K562 (cell line): ENCODE data around the gene ZFP64. TPM values are rescaled to one million over a fixed set of nuclear protein-coding genes. Genes with fewer than 3 reads are reported as not detected.
A peak's percentile ranks its signal among the peaks of the same experiment; 100 is the strongest.

ENCODE experiments used
- ATAC-seq: fragments of 200-7000 bp; cut with Tn5 transposase; 3 replicates; pipeline ENCODE4 v1.9.1; 2020; ENCODE audit warnings: moderate library complexity
- BruUV-seq: library from RNA; stranded (reverse); fragments of 400-500 nt; replicated peaks from 2 replicates; lab custom pipeline; 2021; lab: Mats Ljungman, UMichigan
- CTCF ChIA-PET: fragments of 300-600 bp; formaldehyde crosslinking; extraction: SDS; loops from one replicate; lab custom pipeline; 2021; ENCODE audit warnings: low intra/inter-chr PET ratio; lab: Yijun Ruan, JAX
- POLR2A ChIA-PET: fragments of 300-600, 350-650 bp; sonication (Branson Sonifier 250); formaldehyde crosslinking; extraction: SDS; loops from one replicate; lab custom pipeline; 2021; ENCODE audit warnings: antibody characterized with exemption, inconsistent platforms; lab: Yijun Ruan, JAX
- DNase-seq, 4 experiments: peaks; one replicate each; pipeline versions ENCODE4 v3.0.0 to v3.0.0-alpha.2; 2011 to 2018; ENCODE audit warnings: low spot score in 3 of 4, mixed read lengths in 3 of 4; ENCODE audit errors: extremely low read depth in 1 of 4
- FAIRE-seq: peaks from 2 replicates; lab custom pipeline; 2011; peaks lifted over from hg19 to GRCh38; lab: Jason Lieb, UNC
- H2AFZ ChIP-seq: 2 replicates; pipeline ENCODE4 v1.6.0; 2011; ENCODE audit warnings: low read depth, low read length, control low read depth, inconsistent platforms
- H3K27ac ChIP-seq: fragments of 200-600 bp; 3 replicates; pipeline ENCODE4 v1.8.0; 2011; ENCODE audit warnings: low read depth, mild to moderate bottlenecking, control low read depth, inconsistent platforms, low read length, moderate library complexity, mixed read lengths; ENCODE audit errors: extremely low read depth
- H3K27me3 ChIP-seq, 2 experiments: fragments of 300-600 bp in 1 of 2; 2 replicates in 1 of 2; 3 replicates in 1 of 2; pipeline versions ENCODE4 v1.6.0 to v1.8.0; 2011; ENCODE audit warnings: inconsistent platforms in 2 of 2, low read length in 2 of 2, mild to moderate bottlenecking in 1 of 2, mixed read lengths in 1 of 2, moderate library complexity in 1 of 2; ENCODE audit not compliant: control insufficient read depth in 2 of 2, insufficient read depth in 2 of 2
- H3K36me3 ChIP-seq: fragments of 300-600 bp; 3 replicates; pipeline ENCODE4 v1.8.0; 2011; ENCODE audit warnings: mild to moderate bottlenecking, low read length, inconsistent platforms; ENCODE audit not compliant: control insufficient read depth, insufficient read depth
- H3K4me1 ChIP-seq, 2 experiments: fragments of 200-600 bp in 1 of 2; replicated peaks in 1 of 2; 2 replicates in 1 of 2; 3 replicates in 1 of 2; pipeline versions ENCODE4 v1.5.1 to v1.8.0; 2011; ENCODE audit warnings: inconsistent platforms in 2 of 2, low read length in 2 of 2, mild to moderate bottlenecking in 1 of 2, mixed read lengths in 1 of 2, moderate library complexity in 1 of 2; ENCODE audit not compliant: control insufficient read depth in 2 of 2, insufficient read depth in 2 of 2
- H3K4me2 ChIP-seq: 2 replicates; pipeline ENCODE4 v1.6.1; 2011; ENCODE audit warnings: low read length, control low read depth, inconsistent platforms, mixed read lengths; ENCODE audit not compliant: insufficient read depth
- H3K4me3 ChIP-seq: fragments of 200-600 bp; sonication (generic), shearing (Covaris generic); 2 replicates; pipeline ENCODE4 v1.5.1; 2016; ENCODE audit warnings: control low read depth, inconsistent platforms
- H3K79me2 ChIP-seq: fragments of 200-600 bp; 3 replicates; pipeline ENCODE4 v1.8.0; 2011; ENCODE audit warnings: low read length, inconsistent platforms; ENCODE audit not compliant: control insufficient read depth, insufficient read depth
- H3K9ac ChIP-seq, 2 experiments: 2 replicates each; pipeline versions ENCODE4 v1.6.0 to v1.6.1; 2011; ENCODE audit warnings: low read depth in 2 of 2, low read length in 2 of 2, control low read depth in 1 of 2, inconsistent platforms in 1 of 2, mild to moderate bottlenecking in 1 of 2, mixed read lengths in 1 of 2; ENCODE audit not compliant: insufficient read depth in 1 of 2
- H3K9me1 ChIP-seq: one replicate; pipeline ENCODE4 v1.6.0; 2011; ENCODE audit warnings: inconsistent platforms, mild to moderate bottlenecking, low read length, moderate library complexity; ENCODE audit not compliant: control insufficient read depth, insufficient read depth
- H3K9me3 ChIP-seq: replicated peaks from 2 replicates; pipeline ENCODE4 v1.5.1; 2011; ENCODE audit warnings: low read depth, low read length, inconsistent platforms; ENCODE audit not compliant: control insufficient read depth, insufficient read depth
- H4K20me1 ChIP-seq: replicated peaks from 2 replicates; pipeline ENCODE4 v1.6.1; 2011; ENCODE audit warnings: low read length, inconsistent platforms, mixed read lengths; ENCODE audit not compliant: control insufficient read depth, insufficient read depth
- C11orf30 ChIP-seq: fragments of 450-650 bp; IDR thresholded peaks from 2 replicates; pipeline ENCODE4 v1.6.1; 2016; ENCODE audit warnings: low read depth, mild to moderate bottlenecking
- HNRNPH1 ChIP-seq: fragments of 200-400 bp; formaldehyde crosslinking; optimal IDR thresholded peaks from 2 replicates; pipeline ENCODE3; 2017; ENCODE audit warnings: low read depth, mild to moderate bottlenecking, low read length, moderate library complexity
- MAFG ChIP-seq: fragments of 450-650 bp; conservative IDR thresholded peaks from 2 replicates; pipeline ENCODE4 v1.6.1; 2016; ENCODE audit warnings: missing genetic modification characterization, missing compliant biosample characterization
- YBX1 ChIP-seq: fragments of 450-650 bp; IDR thresholded peaks from 2 replicates; pipeline ENCODE4 v1.7.1; 2016; ENCODE audit warnings: mild to moderate bottlenecking
- ZNF217 ChIP-seq: sonication (generic); formaldehyde crosslinking; IDR thresholded peaks from 2 replicates; pipeline ENCODE4 v1.8.0; 2022; ENCODE audit warnings: mild to moderate bottlenecking, missing genetic modification reagents
- ZNF316 ChIP-seq: fragments of 450-650 bp; IDR thresholded peaks from 2 replicates; pipeline ENCODE4 v1.6.1; 2016
- ZSCAN32 ChIP-seq: fragments of 450-650 bp; formaldehyde crosslinking; IDR thresholded peaks from 2 replicates; pipeline ENCODE4 v1.4.0; 2020; ENCODE audit warnings: mild to moderate bottlenecking, moderate library complexity
- WGBS: fragments of 100-300 bp; shearing (Covaris generic); methylation state at CpG from one replicate; pipeline ENCODE4 v1.1.6; 2016; ENCODE audit warnings: low coverage, mixed read lengths; ENCODE audit not compliant: insufficient coverage; ENCODE audit errors: missing lambda C conversion rate; 5-methylcytosine and 5-hydroxymethylcytosine counted together
- in situ Hi-C: fragments of 300-500 bp; cut with MboI; formaldehyde crosslinking; loops from 4 replicates; pipeline ENCODE4 v1.15.0; 2018; ENCODE audit warnings: inconsistent platforms, mixed read lengths
- intact Hi-C: fragments of 100-400 bp; cut with micrococcal nuclease; formaldehyde crosslinking; loops from 2 replicates; pipeline ENCODE4 v1.14.2; 2022
- polyA plus RNA-seq, 8 experiments: library from polyadenylated mRNA; depleted of rRNA in 4 of 8; stranded (reverse) in 5 of 8; unstranded in 3 of 8; fragments of >200 nt; fragmentation: Nextera tagmentation in 2 of 8; fragmentation: Illumina TruSeq in 1 of 8; extraction: Ambion mirVana in 2 of 8; extraction: Trizol in 1 of 8; gene quantifications; 2 replicates each; pipeline versions ENCODE4 v1.2.1 to v1.2.3, GENCODE V29; 2011 to 2014; ENCODE audit warnings: inconsistent platforms in 1 of 8, missing spikeins in 1 of 8
- total RNA-seq, 7 experiments: library from RNA; depleted of rRNA in 6 of 7; stranded (reverse); fragments of >200 nt in 6 of 7; fragmentation: Illumina TruSeq in 2 of 7; extraction: Trizol in 2 of 7; gene quantifications; 2 replicates each; pipeline versions ENCODE4 v1.2.1 to v1.2.3, GENCODE V29; 2011 to 2021; ENCODE audit warnings: low replicate concordance in 1 of 7
- TF ChIP-seq, protein P1 (sequence below), 2 experiments: fragments of 450-650 bp; formaldehyde crosslinking in 1 of 2; IDR thresholded peaks; 2 replicates each; pipeline versions ENCODE4 v1.4.0 to v1.6.1; 2014 to 2020; ENCODE audit warnings: mild to moderate bottlenecking in 2 of 2, borderline replicate concordance in 1 of 2, low read depth in 1 of 2
- TF ChIP-seq, protein P2 (sequence below): fragments of 450-650 bp; formaldehyde crosslinking; IDR thresholded peaks from 2 replicates; pipeline ENCODE4 v1.4.0; 2020; ENCODE audit warnings: mild to moderate bottlenecking, moderate library complexity

ZFP64 gene
- total and polyA plus RNA-seq, 9 of the 15 experiments (the other 6 are each of a cell fraction or from before 2014, with no cell fraction given): 1.4 to 13.4 (median 7.0) TPM

DNA sequence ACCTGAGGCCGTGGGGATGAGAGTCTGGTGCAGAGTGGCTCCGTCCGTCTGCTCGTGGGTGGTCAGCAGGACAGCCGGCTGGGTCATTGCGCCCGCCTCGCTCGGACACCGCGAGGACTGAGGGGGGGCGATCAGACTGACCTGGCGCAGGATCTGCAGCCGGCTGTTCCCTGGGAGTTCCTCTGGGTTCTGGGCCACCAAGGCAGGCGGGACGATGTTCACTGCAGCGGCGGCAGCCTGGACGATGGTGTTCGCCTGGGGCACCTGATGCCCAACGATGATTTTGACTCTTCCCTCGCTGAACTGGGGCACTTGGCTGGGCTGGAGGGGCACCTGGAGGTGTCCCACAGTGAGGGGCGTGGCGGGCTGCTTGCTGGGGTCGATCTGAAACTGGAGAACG, 39.2 kb downstream of the ZFP64 start (continued):
- TF ChIP-seq HNRNPH1 (no peak), ZNF217 (CRISPR knock-in tag) (no peak)

DNA sequence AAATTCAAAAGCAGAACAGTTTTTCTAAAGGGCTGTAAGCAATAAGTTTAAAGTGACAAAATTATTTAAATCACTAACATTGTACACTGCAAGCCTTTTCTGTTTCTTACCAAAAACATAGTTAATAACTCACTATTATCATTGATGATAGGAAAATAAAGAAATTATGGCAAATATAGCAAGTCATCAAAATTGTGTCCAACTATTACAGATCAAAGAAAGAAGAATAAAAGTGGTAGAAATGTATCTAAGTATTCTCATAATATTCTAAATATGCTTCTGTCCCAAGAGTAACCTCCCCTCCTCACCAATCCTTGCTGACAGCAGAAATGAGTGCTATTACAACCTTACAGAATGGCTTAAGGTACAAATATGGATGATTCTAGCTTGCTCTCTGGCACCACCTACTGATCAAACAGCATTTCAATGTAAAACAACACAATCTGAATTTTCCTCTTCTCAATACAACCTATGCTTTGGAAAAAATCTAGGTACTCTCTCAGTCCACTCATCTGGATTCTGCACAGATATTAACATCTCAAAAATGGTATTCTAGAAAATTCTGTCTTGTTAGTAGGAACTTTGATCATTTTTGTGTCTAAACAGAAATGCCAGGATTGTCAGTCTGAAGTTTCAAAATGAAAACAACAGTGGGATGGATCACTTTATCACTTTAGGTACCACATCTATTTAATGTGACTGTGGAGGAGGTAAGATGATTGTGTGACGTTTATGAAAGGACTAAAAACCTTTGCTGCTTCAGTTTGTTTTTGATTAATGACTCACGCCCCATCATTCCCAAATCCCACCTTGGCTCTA, 40.9 kb downstream of the ZFP64 start:
- Histone ChIP-seq H2AFZ (no peak overlapping the region), H3K36me3 (peaks cover 18% of the 10 kb centered on the region; the same call in 1 of the 3 replicates), H3K27me3 (no peaks in the 10 kb centered on the region), H3K4me3 (no peak overlapping the region), H3K27ac (no peak overlapping the region), H3K4me2 (no peak overlapping the region), H3K4me1 (no peaks in the 10 kb centered on the region; a peak in 1 of 5 replicates), H3K9me3 (no peaks in the 10 kb centered on the region), H3K9me1 (no peaks in the 10 kb centered on the region), H4K20me1 (no peaks in the 10 kb centered on the region), H3K79me2 (no peaks in the 10 kb centered on the region), H3K9ac (no peak overlapping the region)
- ChIA-PET POLR2A (interaction anchor here (1.3 kb wide), 1 partner anchor 10 kb away, joined by 3 read pairs; no protein-coding TSS in a partner anchor), CTCF (no interaction called here)
- in situ Hi-C loops: no loop called here
- 47% methylated on average over 2 of the region's 2 CpGs for WGBS
- peak; percentile 75 for ATAC-seq
- intact Hi-C loops: loop anchor here (1.0 to 2.0 kb wide), 2 partner anchors 22 to 512 kb away; no protein-coding TSS in a partner anchor
- DNase-seq: peak; percentile 37 to 55 (median 39)
- FAIRE-seq: peak; percentile 85
- BruUV-seq: no TSS peak
- TF ChIP-seq MAFG (tag) (peak; percentile 76), ZSCAN32 (CRISPR knock-in tag) (no peak), YBX1 (no peak), ZNF316 (peak; percentile 93), C11orf30 (peak; percentile 88)
- TF ChIP-seq, protein P1, sequence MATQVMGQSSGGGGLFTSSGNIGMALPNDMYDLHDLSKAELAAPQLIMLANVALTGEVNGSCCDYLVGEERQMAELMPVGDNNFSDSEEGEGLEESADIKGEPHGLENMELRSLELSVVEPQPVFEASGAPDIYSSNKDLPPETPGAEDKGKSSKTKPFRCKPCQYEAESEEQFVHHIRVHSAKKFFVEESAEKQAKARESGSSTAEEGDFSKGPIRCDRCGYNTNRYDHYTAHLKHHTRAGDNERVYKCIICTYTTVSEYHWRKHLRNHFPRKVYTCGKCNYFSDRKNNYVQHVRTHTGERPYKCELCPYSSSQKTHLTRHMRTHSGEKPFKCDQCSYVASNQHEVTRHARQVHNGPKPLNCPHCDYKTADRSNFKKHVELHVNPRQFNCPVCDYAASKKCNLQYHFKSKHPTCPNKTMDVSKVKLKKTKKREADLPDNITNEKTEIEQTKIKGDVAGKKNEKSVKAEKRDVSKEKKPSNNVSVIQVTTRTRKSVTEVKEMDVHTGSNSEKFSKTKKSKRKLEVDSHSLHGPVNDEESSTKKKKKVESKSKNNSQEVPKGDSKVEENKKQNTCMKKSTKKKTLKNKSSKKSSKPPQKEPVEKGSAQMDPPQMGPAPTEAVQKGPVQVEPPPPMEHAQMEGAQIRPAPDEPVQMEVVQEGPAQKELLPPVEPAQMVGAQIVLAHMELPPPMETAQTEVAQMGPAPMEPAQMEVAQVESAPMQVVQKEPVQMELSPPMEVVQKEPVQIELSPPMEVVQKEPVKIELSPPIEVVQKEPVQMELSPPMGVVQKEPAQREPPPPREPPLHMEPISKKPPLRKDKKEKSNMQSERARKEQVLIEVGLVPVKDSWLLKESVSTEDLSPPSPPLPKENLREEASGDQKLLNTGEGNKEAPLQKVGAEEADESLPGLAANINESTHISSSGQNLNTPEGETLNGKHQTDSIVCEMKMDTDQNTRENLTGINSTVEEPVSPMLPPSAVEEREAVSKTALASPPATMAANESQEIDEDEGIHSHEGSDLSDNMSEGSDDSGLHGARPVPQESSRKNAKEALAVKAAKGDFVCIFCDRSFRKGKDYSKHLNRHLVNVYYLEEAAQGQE (IDR thresholded peaks at IDR 0.05; ENCODE audit: borderline replicate concordance): 0 out of 2 replicates have a peak, but pooled peaks have one; percentile 15
- TF ChIP-seq, protein P1 (CRISPR knock-in tag; IDR thresholded peaks at IDR 0.05; ENCODE audit: low read depth): no peak
- TF ChIP-seq, protein P2, sequence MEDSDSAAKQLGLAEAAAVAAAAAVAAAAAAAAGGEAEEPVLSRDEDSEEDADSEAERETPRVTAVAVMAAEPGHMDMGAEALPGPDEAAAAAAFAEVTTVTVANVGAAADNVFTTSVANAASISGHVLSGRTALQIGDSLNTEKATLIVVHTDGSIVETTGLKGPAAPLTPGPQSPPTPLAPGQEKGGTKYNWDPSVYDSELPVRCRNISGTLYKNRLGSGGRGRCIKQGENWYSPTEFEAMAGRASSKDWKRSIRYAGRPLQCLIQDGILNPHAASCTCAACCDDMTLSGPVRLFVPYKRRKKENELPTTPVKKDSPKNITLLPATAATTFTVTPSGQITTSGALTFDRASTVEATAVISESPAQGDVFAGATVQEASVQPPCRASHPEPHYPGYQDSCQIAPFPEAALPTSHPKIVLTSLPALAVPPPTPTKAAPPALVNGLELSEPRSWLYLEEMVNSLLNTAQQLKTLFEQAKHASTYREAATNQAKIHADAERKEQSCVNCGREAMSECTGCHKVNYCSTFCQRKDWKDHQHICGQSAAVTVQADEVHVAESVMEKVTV (CRISPR knock-in tag): 0 out of 2 replicates have a peak, but pooled peaks have one; percentile 38
